HG02970 (cell line): ENCODE measurements around the gene CCNK.

Experiments used
- ATAC-seq: cut with Tn5 transposase; IDR thresholded peaks from one replicate; pipeline ENCODE4 v1.9.1; 2021; ENCODE audit warnings: mild to moderate bottlenecking, moderate library complexity, moderate number of reproducible peaks; ENCODE audit not compliant: unreplicated experiment, low FRiP score

Gene CCNK

GRCh38 chr14:99549684-99550083 is 68.5 kb downstream of the CCNK start:
- ATAC-seq = no peak

GRCh38 chr14:99550387-99550992 is 69.3 kb downstream of the CCNK start:
- ATAC-seq = no peak

GRCh38 chr14:99551034-99551922 is 70.1 kb downstream of the CCNK start:
- ATAC-seq = no peak

GRCh38 chr14:99552021-99552553 is 70.9 kb downstream of the CCNK start:
- no peak for ATAC-seq

- no peak for ATAC-seq
Measured at GRCh38 chr14:99552572-99553216, 71.5 kb downstream of the CCNK start.

GRCh38 chr14:99554184-99554583 is 73.0 kb downstream of the CCNK start:
- no peak for ATAC-seq

GRCh38 chr14:99554757-99555531 is 73.7 kb downstream of the CCNK start:
- ATAC-seq = no peak

GRCh38 chr14:99556134-99556791 is 75.1 kb downstream of the CCNK start:
- no peak for ATAC-seq

GRCh38 chr14:99559286-99559990 is 78.2 kb downstream of the CCNK start:
- ATAC-seq = no peak

DNA sequence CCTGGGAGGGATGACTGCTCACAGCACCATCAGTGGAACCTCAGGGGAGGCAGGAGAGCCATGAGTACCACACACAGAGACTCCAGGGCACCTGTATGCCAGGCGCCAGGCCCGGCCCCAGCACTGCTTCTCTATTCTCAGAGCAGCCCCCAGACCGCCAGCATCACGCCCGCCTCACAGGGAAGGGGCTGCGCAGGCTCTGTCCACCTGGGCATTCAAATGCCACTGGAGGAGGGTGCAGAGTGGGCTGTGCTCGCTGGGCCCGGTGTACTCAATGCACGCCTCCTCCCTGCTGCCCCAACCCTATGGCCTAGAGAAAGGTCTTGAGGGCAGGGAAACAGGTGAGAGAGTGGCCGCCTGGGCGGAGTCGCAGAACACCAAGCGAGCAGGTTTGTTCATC is 79.2 kb downstream of the CCNK start:
- ATAC-seq = no peak

DNA sequence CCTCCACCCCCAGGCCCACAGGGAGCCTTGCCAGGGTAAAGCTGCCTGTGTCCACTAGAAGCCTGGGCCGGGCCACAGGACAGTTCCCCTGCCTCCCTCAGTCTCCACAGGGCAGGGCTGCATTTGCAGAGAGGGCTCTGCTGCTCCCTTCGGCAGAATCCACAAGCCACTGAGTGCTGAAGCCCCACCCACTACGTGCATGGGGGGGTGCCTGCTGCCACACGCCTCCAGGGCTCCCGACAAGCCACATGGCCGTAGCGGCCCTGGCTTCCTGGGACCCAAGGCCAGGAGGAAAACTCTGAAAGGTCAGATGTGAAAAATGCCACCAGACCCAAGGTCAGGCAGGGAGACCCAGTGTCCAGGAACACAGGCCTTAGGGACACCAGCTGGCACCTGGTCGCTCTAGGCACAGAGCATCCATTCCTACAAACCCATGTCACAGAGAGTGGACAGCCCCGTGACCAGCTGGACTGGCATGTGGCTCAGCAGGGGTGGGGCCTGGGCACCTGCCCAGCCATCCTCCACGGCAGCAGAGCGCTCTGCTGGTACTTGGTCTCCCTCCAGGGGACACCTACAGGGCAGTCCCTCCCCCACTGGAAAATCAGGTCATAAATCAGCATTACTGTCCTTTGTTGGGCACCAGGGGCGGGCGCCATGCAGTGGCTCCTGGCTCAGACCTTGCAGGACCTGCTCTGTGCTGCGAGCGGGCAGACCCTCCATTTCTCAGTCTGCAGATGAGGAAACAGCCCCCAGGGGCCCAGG is 79.9 kb downstream of the CCNK start:
- ATAC-seq = no peak

DNA sequence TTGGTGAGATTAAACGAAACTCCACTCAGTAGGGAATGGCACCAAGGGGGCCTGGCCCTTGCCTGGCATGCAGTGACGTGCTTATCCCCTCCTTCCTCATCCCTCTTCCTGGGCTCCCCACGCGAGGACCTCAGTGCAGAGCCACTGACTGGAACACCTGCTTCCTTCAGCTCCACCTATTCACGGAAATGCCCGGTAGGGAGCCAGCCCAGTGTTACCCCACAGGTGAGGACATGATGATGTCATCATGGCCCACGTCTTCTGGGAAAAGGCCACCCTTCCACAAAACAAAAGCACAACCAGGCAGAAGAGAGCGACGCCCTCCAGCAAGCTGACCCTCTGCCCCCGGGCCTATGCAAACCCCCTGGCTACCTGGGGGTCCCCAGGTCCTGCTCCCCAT is 80.7 kb downstream of the CCNK start:
- ATAC-seq = no peak
